Glomerular endothelial cell (primary cell): Measurements from ENCODE around the gene NELFCD. TPM values are rescaled to one million over a fixed set of nuclear protein-coding genes. Genes with fewer than 3 reads are reported as not detected.
"Not testable (repeated sequence)": the region's sequence is repeated elsewhere in the genome, so short reads cannot be mapped to it uniquely, and the experiment has no call there.

Experiments used
- DNase-seq: peaks from one replicate; pipeline ENCODE4 v3.0.0-alpha.2; 2011; ENCODE audit warnings: low read depth, low spot score; ENCODE audit errors: extremely low read depth
- total RNA-seq: library from RNA; depleted of rRNA; stranded (reverse); fragments of >200 nt; gene quantifications from 2 replicates; pipeline ENCODE4 v1.2.3, GENCODE V29; 2015

The NELFCD gene
- total RNA-seq, 1 donor from 2014 or later = 49.2 TPM

DNA sequence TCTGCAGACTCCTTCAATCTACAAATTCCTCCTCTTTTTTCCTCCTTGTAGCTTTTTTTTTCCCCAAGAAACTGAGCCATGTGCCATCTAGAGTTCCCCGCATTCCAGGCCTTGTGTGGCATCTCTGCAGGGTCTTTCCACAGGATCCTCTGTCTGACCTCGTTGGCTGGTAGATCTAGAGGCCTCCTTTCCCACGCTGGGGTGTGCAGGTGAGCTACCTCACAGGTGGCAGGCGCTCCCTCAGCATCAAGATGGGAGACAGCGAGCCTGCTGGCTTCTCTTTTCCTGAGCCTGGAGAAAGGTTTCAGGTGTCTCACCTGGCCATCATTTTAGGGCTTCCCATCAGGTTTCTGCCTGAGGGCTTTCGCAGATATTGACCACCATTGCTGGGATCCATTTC, 9.6 kb upstream of the NELFCD start:
- DNase-seq = no peak

DNA sequence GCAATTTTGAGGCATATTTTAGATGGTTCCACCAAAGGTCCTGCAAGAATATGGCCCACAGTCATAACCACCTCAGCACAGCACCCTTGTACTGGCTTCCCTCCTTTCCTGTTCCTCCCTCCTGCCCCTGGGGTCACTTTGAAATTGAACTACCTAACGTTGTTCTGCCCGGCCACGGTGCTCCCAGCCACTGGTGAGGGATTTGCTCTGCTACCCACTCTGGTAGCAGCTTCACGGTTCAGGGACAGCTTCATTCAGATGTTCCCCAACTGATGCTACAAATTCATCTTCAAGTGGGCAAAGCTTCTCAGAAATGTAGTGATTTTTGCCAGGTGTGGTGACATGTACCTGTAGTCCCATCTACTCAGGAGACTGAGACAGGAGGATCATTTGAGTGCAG, 7.9 kb upstream of the NELFCD start:
- no peak for DNase-seq

DNA sequence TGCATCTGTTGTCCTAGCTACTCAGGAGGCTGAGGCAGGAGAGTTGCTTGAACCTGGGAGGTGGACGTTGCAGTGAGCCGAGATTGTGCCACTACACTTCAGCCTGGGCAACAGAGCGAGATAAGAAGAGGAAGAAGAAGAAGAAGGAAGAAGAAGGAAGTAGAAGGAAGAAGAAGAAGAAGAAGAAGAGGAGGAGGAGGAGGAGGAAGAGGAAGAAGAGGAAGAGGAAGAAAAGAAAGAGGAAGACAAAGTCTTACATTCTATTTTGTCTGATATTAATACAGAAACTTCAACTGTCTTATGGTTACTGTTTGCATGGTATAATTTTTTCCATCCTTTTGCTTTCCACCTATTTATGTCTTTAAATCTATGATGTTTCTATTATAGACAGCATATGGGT, 7.2 kb upstream of the NELFCD start:
- DNase-seq = no peak

GRCh38 chr20:58975353-58975752, 5.7 kb upstream of the NELFCD start:
- no peak for DNase-seq

GRCh38 chr20:58976061-58976730, 4.9 kb upstream of the NELFCD start:
- no peak for DNase-seq

GRCh38 chr20:58978351-58979190, 2.5 kb upstream of the NELFCD start:
- no peak for DNase-seq

- DNase-seq = no peak
Observed at GRCh38 chr20:58981628-58982364, 740 bp downstream of the NELFCD start.

DNA sequence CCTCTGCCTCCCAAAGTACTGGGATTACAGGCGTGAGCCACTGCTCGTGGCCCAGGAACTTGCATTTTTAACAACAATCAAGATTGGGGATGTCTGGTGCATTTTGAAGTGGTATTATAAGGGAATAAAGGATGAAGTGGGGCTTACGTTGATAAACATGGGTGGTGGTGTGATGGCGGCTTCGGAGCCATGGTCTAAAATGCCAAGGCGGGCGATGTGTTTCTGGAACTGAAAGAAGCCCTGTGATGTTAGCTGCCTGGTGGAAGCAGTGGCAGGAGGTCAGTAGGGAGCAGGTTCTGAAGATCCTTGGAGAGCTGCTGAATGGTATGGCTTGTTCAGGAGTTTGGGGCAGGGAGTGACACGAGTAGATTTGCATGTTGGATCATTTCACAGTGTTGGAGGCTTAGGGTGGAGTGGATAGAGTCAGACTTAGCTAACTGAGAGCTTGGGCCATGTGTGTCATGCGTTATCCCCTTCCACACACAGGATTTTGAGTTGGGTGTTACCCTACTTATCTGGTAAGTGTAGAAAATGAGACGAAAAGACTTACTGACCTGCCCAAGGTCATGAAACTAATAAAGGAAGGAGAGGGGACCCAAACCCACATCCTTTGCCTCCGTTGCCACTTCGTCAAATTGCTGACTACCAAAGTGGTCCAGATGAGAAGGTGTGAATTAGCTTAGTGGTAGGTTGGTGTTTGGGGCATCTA, 1.5 kb downstream of the NELFCD start:
- DNase-seq = no peak

- not testable (repeated sequence) for DNase-seq
Observed at GRCh38 chr20:58983115-58983468, 2.0 kb downstream of the NELFCD start.

GRCh38 chr20:58984691-58985090, 3.6 kb downstream of the NELFCD start:
- DNase-seq = no peak

GRCh38 chr20:58985656-58986055, 4.6 kb downstream of the NELFCD start:
- DNase-seq = no peak

DNA sequence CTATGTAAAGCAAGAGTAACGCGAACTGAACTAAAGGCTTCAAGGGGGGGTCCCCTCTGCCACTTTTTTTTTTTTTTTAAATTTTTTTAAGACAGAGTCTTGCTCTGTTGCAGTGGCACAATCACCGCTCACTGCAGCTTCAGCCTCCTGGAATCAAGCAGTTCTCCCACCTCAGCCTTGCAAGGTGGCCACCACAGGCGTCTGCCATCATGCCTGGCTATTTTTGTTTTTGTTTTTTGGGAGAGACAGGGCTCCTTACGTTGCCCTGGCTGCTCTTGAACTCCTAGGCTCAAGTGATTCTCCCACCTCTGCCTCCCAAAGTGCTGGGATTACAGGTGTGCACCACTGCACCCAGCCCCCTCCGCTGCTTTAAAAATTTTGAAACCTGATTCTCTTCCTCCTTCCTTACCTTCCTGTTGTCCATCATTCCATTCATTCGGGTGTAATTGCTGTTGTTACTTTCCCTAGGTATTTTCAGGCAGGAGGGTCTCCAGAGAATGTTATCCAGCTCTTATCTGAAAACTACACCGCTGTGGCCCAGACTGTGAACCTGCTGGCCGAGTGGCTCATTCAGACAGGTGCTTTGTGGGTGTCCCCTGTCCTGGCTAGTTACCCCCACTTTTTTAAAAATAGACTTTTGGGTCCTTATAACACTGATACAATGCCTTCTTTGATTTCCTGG, 5.4 kb downstream of the NELFCD start:
- DNase-seq = no peak

- no peak for DNase-seq
Observed at GRCh38 chr20:58986968-58987517, 6.0 kb downstream of the NELFCD start.

DNA sequence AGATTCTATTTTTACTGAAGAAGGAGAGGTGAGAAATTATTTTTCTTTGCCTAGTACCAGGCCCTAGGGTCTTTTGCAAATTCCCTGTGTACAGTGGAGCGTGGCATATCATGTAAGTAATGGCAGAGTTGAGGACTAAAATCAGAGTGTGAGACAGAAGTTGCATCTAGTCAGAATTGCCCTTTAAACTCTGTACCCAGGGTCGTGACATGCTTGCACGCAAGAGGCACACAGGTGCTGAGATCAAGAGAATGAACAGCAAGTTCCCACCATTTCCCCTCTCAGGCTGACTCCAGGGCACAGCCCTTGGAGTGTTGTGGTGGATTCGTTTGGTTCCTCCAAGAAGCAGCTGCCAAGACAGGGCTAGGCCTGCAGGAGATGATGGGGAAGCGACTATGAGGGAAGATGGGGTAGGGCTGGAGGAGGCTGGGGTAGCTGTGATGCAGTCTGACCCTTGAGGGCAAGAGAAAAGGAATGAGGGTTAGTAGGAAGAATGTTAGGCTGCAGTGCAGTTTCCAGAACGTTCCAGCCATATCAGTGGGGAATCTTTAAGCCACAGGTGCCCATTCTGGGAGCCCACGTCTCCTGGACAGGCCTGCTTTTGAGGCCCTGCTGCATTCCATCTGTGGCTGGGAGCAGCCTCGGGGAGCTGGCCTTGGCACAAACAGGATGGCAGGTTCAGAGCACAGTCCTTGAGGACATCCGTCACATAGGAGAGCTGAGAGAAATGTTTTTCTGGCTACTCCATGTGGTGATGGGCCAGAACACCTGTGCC, 6.9 kb downstream of the NELFCD start:
- no peak for DNase-seq

- DNase-seq = no peak
Observed at GRCh38 chr20:58988565-58988882, 7.5 kb downstream of the NELFCD start.

DNA sequence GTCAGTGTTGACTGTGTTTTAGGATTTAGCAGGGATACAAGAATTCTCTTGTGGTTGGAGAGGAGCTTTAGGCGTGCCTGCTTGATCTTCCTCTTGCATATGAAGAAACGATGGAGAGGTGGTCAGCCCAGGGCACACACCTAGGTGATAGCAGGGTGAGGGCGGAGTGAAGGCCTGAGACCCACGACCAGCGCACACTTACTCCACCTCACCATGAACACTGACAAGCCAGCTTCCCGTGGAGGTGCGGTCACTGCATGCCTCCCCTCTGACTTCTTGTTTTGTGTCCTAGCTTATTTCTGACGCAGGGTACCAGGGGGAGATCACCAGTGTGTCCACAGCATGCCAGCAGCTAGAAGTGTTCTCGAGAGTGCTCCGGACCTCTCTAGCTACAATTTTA, 8.1 kb downstream of the NELFCD start:
- DNase-seq = no peak

DNA sequence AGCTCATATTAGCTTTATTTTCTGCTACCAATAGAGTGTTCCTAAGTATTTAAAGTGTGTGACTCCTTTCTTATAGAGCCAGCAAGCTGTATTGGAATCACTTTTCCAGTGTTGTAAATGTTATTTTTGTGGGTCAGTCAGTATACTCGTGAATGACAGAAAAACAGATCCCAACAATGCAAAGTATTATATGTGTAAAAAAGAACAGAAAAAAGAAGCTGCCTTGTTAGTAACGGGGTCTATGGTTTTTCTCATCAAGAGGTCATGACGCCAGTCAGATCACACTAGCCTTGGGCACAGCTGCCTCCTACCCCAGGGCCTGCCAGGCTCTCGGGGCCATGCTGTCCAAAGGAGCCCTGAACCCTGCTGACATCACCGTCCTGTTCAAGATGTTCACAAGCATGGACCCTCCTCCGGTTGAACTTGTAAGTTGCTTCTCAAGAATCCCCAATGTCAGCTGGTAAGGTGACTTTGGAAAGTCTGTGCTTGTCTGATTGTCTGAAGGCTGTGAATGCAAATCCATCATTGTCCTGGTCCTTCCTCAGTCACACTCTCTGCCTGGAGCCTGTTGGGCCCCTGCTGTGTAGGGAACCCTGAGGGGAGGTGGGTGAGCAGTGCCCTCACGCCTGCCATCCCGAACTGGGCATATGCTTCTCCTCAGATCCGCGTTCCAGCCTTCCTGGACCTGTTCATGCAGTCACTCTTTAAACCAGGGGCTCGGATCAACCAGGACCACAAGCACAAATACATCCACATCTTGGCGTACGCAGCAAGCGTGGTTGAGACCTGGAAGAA, 9.8 kb downstream of the NELFCD start:
- no peak for DNase-seq

DNA sequence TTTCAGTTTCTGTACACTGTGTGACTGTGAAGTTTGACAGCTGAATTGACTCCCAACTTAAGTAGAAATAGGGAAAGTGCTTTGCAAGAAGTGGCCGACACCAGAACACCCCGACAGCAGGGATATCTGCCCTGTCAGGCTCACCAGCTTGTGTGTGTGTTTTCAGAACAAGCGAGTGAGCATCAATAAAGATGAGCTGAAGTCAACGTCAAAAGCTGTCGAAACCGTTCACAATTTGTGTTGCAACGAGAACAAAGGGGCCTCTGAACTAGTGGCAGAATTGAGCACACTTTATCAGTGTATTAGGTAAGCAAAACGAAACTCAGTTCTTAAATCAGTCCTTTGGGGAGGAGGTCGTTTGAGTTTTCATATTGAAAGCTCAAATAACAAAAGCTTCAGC, 10.7 kb downstream of the NELFCD start:
- no peak for DNase-seq

DNA sequence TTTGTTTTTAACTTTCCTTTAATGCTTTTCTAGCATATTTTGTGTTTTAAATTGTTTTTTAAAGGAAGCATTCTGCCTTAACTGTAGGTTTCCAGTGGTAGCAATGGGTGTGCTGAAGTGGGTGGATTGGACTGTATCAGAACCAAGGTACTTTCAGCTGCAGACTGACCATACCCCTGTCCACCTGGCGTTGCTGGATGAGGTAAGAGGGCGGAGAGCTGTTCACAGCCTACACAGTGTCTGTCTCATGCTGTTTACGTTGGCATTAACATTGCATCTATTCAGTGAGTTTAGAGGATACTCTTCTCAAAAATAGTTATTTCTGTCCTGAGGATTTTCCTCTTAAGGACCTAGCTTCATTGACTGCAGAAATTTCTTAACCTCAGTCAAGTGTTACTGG, 11.9 kb downstream of the NELFCD start:
- DNase-seq = no peak
